ENCODE results near the gene MAP4K5.
"Not testable (repeated sequence)": the region's sequence is repeated elsewhere in the genome, so short reads cannot be mapped to it uniquely, and the experiment has no call there.

MAP4K5 gene

GRCh38 chr14:50531595-50532501, 521 bp downstream of the MAP4K5 start:
- no peak for DNase-seq

GRCh38 chr14:50530794-50531365, 1.5 kb downstream of the MAP4K5 start:
- DNase-seq: no peak

GRCh38 chr14:50530358-50530757, 2.0 kb downstream of the MAP4K5 start:
- DNase-seq: no peak

GRCh38 chr14:50529288-50530179, 2.8 kb downstream of the MAP4K5 start:
- no peak for DNase-seq

- no peak for DNase-seq
Measured at GRCh38 chr14:50528000-50528399, 4.4 kb downstream of the MAP4K5 start.

- no peak for DNase-seq
Measured at GRCh38 chr14:50524731-50525515, 7.4 kb downstream of the MAP4K5 start.

- DNase-seq: no peak
Measured at GRCh38 chr14:50524060-50524459, 8.3 kb downstream of the MAP4K5 start.

- no peak for DNase-seq
Measured at GRCh38 chr14:50523271-50524041, 8.9 kb downstream of the MAP4K5 start.

- no peak for DNase-seq
Measured at GRCh38 chr14:50521912-50522341, 10.4 kb downstream of the MAP4K5 start.

GRCh38 chr14:50520947-50521815, 11.2 kb downstream of the MAP4K5 start:
- no peak for DNase-seq

GRCh38 chr14:50516091-50516490, 16.3 kb downstream of the MAP4K5 start:
- DNase-seq: no peak

GRCh38 chr14:50512463-50512862, 19.9 kb downstream of the MAP4K5 start:
- DNase-seq: no peak

GRCh38 chr14:50510157-50510556, 22.2 kb downstream of the MAP4K5 start:
- no peak for DNase-seq

GRCh38 chr14:50507078-50507477, 25.3 kb downstream of the MAP4K5 start:
- not testable (repeated sequence) for DNase-seq

GRCh38 chr14:50501642-50502041, 30.7 kb downstream of the MAP4K5 start:
- no peak for DNase-seq

- no peak for DNase-seq
Measured at GRCh38 chr14:50497351-50497750, 35.0 kb downstream of the MAP4K5 start.

GRCh38 chr14:50489851-50490250, 42.5 kb downstream of the MAP4K5 start:
- DNase-seq: no peak

- no peak for DNase-seq
Measured at GRCh38 chr14:50488521-50488920, 43.8 kb downstream of the MAP4K5 start.

GRCh38 chr14:50479041-50479440, 53.3 kb downstream of the MAP4K5 start:
- DNase-seq: no peak

GRCh38 chr14:50477760-50478159, 54.6 kb downstream of the MAP4K5 start:
- no peak for DNase-seq

- DNase-seq: no peak
Measured at GRCh38 chr14:50476134-50476533, 56.2 kb downstream of the MAP4K5 start.

All from NCI-H1436 treated with DMSO at 0.1 percent for 48 hours (cell line).